GM19324 (cell line): ENCODE measurements around the gene DIO3.
"Not testable (repeated sequence)": the region's sequence is repeated elsewhere in the genome, so short reads cannot be mapped to it uniquely, and the experiment has no call there.

Experiments used
- ATAC-seq: cut with Tn5 transposase; IDR thresholded peaks from one replicate; pipeline ENCODE4 v1.9.1; 2021; ENCODE audit warnings: mild to moderate bottlenecking, moderate library complexity; ENCODE audit not compliant: unreplicated experiment, low FRiP score

The DIO3 gene

DNA sequence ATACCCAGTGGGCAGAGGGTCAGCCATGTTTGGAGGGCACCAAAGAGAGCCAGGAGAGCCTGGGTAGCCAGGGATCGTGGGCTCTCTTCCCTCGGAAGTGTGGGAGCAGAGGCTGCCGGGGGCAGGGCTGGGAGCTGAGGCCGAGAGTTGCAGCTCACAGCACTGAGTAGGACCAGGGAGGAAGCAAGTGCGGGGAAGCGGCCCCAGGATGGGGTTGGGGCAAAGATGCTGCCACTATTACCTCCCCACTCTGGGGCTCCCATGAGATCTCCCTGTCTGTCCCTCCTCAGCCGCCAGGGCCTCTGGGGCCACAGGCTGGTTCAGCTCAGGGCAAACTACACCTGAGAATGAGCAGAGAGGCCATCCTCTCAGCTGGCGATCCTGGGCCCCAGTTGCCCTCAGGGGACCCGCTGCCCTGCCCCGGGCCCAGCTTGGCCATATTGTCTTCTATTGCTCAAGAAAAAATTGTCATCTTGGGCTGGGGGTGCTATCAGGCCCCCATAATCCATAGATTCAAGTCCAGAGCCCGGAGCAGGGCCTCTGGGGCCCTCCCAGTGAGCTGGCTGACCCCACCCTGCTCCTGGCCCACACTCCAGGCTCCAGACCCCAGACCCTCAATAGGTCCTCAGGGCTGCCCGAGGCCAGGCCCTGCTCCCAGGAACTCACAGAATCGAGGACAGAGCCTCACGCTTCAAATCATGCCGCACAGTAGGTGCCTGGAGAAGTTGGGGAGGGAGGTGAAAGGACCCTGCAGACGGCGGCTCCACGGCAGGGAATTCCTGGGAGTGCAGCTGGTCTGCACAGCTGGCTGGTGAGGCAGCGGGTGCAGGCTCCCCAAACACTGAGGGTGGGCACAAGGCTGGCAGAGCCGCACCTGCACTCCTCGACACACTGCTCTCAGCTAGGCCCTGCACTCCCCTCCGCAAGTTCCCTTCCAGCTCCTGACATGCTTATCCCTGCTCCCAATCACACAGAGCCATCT, 20.5 kb upstream of the DIO3 start:
- no peak for ATAC-seq

DNA sequence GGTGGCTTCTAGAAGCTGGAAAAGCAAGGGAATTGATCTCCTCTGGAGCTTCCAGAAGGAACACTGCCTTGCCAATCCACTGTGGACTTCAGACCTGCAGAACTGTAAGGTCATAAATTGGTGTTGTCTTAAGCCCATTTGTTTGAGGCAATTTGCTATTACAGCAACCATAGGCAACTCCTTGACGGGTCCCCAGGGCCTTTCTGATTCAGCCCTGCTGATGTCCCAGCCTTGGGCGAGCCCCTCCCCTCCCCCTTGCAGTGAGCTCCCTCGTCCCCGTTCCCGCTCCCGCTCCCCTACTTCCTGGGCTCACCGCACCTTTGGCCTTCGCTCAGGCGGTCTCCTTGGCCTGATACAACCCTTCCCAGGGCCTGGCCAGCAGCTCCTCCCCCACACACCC, 18.9 kb upstream of the DIO3 start:
- no peak for ATAC-seq

DNA sequence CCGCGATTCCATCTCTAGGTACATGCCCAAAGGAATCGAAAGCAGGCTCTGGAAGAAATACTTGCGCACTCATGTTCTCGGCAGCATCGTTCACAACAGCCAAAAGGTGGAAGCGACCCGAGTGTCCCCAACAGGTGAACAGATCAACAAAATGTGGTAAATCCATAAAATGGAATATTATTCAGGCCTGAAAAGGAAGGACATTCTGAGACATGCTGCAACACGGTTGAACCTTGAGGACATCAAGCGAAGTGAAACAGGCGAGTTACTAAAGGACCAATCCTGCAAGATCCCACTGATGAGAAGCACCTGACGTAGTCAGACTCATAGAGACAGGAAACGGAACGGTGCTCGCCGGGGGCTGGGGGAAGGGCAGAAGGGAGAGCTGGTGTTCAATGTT, 17.5 kb upstream of the DIO3 start:
- no peak for ATAC-seq

DNA sequence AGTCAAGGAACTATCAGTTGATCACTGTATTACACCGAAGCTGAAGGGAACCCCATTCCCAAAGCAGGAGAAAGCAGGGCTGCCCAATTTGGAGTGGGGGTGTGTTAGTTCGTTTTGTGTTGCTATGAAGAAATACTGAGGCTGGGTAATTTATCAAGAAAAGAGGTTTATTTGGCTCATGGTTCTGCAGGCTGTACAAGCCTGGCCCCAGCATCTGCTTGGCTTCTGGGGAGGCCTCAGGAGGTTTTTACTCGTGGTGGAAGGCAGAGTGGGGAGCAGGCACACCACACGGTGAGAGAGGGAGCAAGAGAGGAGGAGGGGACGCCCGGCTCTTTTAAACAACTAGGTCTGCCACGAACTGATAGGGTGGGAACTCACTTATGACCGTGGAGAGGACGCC, 16.7 kb upstream of the DIO3 start:
- no peak for ATAC-seq

DNA sequence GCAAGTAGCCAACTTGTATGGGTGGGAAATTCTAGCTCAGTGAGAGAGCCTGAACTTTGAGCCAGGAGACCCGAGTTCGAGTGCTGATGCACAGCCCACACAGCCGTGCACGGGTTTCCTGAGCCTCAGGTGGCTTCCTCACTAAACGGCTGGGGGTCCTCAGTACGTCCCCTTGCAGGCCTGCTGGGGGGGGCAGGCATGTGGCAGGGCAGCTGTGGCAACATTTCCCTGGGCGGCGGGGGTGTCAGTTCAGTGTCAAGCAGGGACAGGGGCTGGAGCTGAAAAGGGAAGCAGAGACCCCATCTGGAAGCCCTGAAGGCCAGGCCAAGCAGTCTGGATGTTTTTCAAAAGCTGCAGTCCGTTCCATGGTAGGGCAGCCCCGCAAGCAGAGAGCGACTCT, 14.6 kb upstream of the DIO3 start:
- ATAC-seq = no peak

DNA sequence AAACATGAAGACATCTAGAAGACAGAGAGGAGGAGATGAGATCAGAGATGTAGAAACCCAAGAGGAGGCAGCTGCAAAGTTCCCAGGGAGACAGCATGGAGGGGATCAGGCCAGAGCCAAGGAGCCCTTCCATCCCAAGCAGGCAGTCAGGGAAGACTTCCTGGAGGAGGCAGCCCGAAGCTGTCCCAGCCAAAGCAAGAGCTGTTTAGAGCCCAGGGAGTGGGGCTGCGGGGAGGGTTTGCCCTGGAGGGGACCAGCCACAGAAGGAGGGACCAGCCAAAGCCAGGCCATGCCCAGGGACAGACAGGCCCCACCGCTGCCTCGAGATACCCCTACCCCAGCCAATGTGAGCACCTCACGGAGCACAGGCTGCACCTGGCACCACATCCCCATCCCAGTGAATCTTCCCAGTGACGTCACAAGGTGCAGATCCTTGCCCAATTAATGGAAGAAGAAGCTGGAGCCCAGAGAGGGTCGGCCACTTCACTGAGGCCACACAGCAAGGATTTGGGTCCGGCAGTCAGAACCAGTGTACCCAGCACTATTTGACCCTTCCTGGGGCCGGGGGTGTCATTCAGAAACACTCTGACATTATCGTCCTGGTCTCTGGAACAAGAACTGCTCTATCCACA, 14.1 kb upstream of the DIO3 start:
- ATAC-seq = no peak

DNA sequence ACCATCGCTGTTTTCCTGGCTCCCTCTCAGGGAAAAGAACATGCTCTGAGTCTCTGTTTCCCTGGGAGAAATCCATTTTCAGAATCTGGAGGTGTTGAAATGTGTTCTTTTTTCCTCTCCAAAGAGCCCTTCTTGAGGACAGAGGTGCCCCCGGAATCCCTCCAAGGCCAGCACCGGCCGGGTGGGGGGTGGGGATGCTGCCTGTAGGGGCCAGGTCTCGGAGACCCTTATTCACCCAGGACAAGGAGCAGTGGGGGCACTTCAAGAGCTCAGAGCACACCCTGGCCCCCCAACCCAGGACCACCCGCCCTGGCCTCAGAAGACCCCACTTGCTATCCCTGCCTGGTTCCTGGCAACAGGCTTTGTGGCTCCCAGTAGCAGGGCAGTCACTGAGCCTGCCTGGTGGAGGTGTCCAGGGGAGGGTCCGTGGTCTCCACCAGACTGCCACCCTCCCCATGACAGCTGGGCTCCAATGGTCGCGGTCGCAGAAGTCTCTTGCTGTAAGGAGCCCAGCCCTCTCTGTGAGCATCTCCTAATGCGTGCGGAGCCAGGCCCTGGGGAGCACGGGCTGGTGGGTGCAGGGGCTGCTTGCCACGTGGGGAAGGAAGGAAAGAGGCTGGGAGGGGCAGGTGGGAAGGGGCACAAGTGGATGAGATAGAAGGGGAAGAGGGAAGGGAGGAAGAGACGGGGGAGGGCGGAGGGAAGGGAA, 13.2 kb upstream of the DIO3 start:
- no peak for ATAC-seq

DNA sequence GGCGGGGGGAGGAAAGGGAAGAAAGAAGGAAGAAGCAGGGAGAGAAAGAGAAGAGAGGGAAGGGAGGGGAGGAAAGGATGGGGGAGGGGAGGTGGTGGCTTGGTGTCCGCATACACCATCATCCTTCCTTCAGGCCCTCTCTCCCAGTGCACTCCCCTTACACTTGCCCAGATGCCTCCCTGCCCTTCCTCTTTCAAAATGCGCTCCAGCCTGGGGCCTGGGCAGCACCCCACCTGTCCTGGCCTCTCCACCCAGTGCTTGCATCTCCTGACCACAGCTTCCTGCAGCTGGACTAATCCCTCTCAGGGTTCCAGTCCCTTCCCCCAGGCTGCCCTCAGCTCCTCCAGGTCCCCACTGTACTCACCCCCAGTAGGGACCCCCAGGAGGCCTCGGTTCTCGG, 12.6 kb upstream of the DIO3 start:
- no peak for ATAC-seq

DNA sequence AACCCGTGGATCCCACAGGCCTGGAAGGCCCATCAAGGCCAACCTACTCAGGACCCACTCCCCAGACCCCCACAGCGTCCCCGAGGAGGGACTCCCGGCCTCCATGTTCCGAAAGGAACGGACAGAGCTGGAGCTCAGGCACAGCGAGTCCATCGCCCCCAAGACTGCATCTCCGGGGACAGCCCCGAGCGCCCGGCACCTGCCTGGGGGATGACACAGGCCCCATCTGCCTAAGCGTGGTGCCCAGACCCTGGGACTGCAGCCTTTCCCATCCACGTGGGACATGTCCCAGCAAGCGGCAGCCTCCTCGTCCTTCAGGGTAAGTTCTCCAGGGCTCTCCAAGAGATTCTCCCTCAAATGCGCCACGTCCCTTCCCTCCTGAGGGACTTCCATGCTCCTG, 12.1 kb upstream of the DIO3 start:
- ATAC-seq = no peak

DNA sequence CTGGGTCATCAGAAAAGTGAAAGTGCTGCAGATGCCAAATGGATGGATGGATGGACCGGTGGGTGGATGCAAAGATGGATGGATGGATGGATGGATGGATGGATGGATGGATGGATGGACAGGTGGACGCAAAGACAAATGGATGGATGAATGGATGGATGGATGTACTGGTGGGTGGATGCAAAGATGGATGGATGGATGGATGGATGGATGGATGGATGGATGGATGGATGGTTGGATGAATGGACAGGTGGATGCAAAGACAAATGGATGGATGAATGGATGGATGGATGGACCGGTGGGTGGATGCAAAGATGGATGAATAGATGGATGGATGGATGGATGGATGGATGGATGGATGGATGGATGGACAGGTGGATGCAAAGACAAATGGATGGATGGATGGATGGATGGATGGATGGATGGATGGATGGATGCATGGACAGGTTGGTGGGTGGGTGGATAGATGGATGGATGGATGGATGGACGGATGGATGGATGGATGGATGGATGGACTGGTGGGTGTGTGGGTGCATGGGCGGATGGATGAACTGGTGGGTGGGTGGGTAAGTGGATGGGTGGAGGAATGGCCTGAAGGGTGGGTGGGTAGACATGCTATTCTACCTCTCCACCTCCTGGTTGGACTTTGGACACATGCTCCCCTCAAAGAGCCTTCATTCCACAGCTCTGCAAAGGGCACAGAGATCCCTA, 10.9 kb upstream of the DIO3 start:
- not testable (repeated sequence) for ATAC-seq

DNA sequence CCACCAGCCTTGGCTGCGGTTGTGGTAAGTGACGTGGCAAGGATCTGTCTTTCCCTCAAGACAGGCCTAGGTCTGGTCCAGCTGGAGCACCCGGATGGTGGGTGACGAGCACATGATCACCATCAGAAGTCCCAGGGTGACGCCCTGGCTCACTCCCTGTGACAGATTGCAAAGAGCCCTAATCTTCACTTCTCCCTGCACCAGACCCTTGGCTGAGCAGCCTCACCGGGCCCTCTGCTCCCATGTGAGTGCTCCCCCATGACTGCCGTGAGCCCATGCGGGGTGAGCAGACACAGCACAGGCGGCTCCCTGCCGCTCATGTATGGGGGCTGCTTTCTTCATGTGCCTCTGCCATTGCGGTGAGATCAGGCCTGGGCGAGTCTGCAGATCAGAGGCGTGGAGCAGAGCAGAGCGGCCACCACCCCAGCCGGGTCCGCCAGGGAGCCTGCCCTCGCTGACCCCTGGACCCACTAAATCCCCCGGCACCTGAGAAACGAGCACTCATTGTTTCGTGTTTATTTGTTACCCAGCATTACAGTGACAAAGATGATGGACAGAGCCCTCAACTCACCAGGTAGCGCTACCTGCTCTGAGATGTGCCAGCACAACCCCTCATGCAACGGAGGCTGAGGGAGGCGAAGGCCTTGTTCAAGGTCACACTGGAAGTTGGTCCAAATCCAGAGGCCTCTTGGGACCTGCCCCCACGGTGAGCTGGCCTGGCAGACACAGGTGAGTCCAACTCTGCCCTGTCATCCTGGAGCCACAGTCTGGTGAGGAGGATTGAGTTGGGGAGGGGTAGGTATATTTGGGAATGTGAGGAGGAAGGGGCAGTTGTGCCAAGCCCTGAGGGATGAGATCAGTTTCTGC, 9.3 kb upstream of the DIO3 start:
- ATAC-seq = no peak

DNA sequence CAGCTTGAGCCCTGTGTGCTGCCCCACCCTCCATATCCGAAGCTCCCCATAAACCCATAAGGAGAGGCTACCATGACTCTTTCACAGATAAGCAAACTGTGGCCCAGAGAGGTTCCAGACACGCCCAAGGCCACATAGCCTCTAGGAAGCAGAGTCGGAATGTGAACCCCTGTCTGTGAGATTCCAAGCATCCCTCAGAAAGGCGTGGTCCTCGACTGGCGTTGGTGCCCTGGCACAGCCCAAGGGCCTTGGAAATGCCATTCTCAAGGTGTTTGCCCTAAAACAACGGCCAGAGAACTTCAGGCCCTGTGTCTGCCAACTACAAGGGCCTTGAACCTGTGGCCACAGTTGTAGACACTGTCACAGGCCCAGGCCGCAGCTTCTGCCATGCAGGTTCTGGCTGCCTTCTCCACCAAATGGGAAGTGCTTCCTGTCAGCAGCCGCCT, 8.5 kb upstream of the DIO3 start:
- ATAC-seq = no peak

DNA sequence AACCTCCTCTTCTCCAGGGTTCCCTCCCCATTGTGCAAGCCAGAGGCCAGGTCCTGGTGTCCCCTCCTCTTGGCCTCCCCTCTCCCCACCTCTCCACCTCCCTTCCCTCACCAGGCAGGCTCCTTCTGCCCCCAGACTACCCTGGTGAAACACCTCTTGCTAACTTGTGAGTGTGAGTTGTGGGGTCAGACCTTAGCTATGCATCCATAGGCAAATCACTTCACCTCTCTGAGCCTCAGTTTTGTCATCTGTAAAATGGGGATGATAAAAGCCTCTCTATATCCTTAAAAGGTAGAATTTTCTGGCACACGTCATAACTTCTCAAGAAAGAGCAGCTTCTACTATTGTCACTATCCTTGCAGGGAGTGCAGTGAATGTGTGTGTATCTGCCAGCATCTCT, 7.9 kb upstream of the DIO3 start:
- ATAC-seq = no peak

DNA sequence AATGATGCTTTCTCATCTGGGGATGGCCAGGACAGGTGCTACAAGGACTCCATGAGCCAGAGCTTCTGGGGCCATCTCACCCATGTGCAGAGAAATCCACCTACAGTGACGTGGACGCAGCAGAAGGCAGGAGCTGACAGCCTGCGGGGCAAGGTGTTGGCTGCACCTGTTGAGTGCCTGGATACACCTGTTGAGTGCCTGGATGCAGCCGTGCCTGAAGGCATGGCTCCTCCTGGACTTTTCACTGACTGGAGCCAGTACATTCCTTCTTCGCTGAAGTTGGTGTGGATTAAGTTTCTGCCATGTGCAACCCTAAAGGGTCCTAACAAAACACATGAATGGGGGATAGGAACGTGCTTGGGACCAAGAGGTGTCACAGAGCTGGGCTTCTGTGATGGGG, 7.4 kb upstream of the DIO3 start:
- no peak for ATAC-seq

DNA sequence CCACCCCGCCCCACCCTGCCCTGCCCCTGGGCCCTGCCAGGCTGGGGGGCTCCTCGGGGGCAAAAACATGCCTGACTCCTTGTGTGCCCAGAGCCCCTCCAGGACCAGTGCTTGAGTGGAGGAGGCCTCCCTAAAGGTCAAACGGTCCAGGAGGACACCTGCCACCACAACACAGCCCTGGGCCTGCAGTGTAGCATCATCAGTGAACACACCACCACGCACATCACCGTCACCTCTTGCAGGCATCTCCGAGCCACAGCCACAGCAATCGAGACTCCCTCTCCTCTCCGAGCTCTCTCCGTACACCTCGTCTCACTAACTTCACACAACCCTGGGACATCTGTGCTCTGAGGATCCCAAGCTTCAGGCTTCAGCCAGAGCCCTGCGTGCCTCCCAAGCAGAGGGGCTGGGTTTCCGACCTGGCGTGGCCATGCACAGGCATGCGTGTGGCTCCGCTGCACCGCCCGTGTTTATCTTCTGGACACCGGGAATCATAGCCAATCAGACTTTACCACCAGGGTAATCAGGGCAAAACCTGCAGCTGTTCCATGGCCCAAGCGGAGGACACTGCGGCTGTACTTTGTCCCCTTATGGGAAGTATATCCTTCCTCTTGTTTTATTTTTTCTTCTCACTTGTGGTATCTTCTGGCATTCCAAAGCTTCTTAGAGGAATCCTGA, 6.2 kb upstream of the DIO3 start:
- ATAC-seq = no peak

DNA sequence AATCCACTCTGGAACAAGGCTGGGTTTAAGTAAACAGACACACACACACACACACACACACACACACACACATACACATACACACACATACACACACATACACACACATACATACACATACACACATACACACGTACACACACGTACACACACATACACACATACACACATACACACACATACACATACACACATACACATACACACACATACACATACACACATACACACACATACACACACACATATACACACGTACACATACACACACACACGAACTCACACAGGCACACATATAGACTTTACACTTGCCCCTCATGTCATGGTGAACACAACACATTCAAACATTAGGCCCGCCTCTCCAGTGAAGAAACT, 5.6 kb upstream of the DIO3 start:
- not testable (repeated sequence) for ATAC-seq

DNA sequence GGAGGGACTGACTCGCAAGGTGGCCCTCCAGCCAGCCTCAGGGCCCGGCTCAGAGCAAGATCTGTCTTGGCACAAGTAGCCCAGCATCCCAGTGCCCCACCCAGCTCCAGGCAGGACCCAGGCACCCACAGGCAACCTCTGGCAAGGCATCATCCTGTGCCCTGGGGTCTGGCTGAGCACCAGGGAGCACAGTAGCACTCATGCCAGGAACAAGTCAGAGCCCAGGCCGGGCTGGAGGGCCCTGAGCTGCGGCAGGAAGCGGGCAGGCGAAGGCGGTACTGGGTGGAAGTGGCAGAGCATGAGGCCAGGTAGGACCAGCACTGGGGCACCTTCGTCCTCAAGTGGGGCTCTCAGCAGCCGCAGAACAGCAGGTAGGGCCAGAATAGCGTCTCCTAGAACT, 5.2 kb upstream of the DIO3 start:
- ATAC-seq = no peak

DNA sequence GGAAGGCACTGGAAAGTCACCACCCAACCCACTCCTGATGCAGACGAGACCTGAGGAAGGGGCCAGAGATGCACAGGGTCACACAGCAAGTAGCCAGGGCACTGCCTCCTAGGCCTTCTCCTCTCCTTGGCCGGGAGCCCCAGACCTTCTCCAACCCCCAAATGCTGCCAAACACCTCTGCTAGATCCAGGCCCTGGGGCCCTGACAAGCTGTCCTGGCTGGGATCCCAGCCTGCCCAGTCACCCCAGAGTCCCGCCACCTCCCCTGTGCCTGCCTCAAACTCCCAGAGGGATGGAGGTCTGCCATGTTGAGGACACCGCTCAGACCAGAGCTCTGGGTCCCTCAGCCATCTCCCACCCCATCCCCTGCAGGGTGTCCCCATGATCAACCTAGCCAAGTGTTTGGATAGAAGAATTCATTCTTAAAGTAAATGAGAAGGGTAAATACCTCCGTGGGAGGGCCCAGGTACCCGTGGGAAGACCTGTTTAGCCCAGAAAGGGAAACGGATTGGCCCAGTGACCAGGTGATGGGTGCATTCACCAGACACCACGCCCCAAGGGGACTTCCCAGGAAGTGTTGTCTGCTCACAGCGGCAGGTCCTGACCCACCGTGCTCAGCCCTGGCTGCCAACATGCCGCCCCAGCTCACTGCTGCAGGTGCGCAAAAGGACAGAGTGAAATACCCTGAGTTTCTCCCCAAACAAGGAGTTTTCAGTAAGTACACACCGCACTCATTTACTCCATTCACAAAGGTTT, 4.6 kb upstream of the DIO3 start:
- ATAC-seq = no peak

DNA sequence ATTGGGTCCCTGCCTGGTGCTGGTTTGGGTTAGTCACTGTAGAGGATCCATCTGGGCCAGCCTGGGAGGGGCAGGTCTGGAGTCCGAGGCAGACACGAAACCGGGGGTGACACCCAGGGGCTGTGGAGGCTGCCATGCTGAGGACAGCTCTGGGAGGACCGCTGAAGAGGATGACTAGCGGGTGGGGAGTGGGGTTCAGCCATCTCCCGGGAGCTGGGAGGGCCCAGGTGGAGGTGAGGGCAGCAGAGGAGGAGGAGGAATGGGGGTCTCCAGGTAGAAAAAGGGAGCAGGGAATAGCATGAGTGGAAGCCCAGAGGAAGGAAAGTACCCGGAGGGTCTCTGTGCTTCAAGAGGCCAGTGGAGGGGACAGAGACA, 4.0 kb upstream of the DIO3 start:
- ATAC-seq = no peak
